ENCODE measurements around the gene ATXN7L2. TPM values are rescaled to one million over a fixed set of nuclear protein-coding genes. Genes with fewer than 3 reads are reported as not detected.

ATXN7L2 gene
- 1 to 10 TPM; 2.5 to 4.4 (median 3.5) TPM for total RNA-seq
- long read RNA-seq, donor 1, partial matches to known transcripts = 1 of 4 reads
- long read RNA-seq, donor 1, other reads (novel, unspliced or antisense) = 3 of 4 reads
- long read RNA-seq, donor 2, partial matches to known transcripts = 1 of 1 reads
- long read RNA-seq, donor 2, other reads (novel, unspliced or antisense) = 0 of 1 reads

- peak within 1 kb of the TSS; percentile 38 for H3K4me3 ChIP-seq
- H3K4me1 ChIP-seq (ENCODE audit: low read depth) = peaks cover 13% of the 10 kb centered on the region
- intact Hi-C loops (cut with DNase I, micrococcal nuclease) = no loop called here
- no peaks in the 10 kb centered on the region for H3K36me3 ChIP-seq (ENCODE audit: low read depth)
- H3K9me3 ChIP-seq = no peaks in the 10 kb centered on the region
- TF ChIP-seq CTCF (IDR thresholded peaks at IDR 0.05) = no peak
- ATAC-seq = peak; percentile 97
- DNase-seq = peak; percentile 91 to 95 (median 95)
These were observed at the start of gene ATXN7L2 for GRCh38 chr1:109483672-109484518. ATXN7L2 (plus strand) TSS chr1:109483905; CDS start chr1:109483954, 49 bp downstream.

GRCh38 chr1:109434484-109434883 is 49.2 kb upstream of the ATXN7L2 start:
- Histone ChIP-seq H3K36me3 (ENCODE audit: low read depth) (no peaks in the 10 kb centered on the region), H3K4me1 (ENCODE audit: low read depth) (no peaks in the 10 kb centered on the region), H3K4me3 (no peak overlapping the region), H3K9me3 (no peaks in the 10 kb centered on the region)
- TF ChIP-seq CTCF (IDR thresholded peaks at IDR 0.05) = no peak
- intact Hi-C loops (cut with DNase I, micrococcal nuclease) = no loop called here
- no peak for DNase-seq
- ATAC-seq = no peak

GRCh38 chr1:109438798-109439297 is 44.9 kb upstream of the ATXN7L2 start:
- DNase-seq (no peak), ATAC-seq (no peak)
- H3K4me1 ChIP-seq (ENCODE audit: low read depth) = no peaks in the 10 kb centered on the region
- no peak for TF ChIP-seq CTCF (IDR thresholded peaks at IDR 0.05)
- no peak overlapping the region for H3K4me3 ChIP-seq
- no peaks in the 10 kb centered on the region for H3K36me3 ChIP-seq (ENCODE audit: low read depth)
- H3K9me3 ChIP-seq = no peaks in the 10 kb centered on the region
- intact Hi-C loops (cut with DNase I, micrococcal nuclease) = no loop called here

- Histone ChIP-seq H3K9me3 (no peaks in the 10 kb centered on the region), H3K36me3 (ENCODE audit: low read depth) (no peaks in the 10 kb centered on the region), H3K4me3 (no peak overlapping the region), H3K4me1 (ENCODE audit: low read depth) (no peaks in the 10 kb centered on the region)
- DNase-seq (no peak), ATAC-seq (no peak)
- no peak for TF ChIP-seq CTCF (IDR thresholded peaks at IDR 0.05)
- intact Hi-C loops (cut with DNase I, micrococcal nuclease) = no loop called here
These were observed 42.6 kb upstream of the ATXN7L2 start for GRCh38 chr1:109441069-109441468.

GRCh38 chr1:109443476-109443875 is 40.2 kb upstream of the ATXN7L2 start:
- H3K36me3 ChIP-seq (ENCODE audit: low read depth) = no peaks in the 10 kb centered on the region
- intact Hi-C loops (cut with DNase I, micrococcal nuclease) = no loop called here
- DNase-seq (no peak), ATAC-seq (no peak)
- no peak for TF ChIP-seq CTCF (IDR thresholded peaks at IDR 0.05)
- H3K9me3 ChIP-seq = no peaks in the 10 kb centered on the region
- no peak overlapping the region for H3K4me3 ChIP-seq
- H3K4me1 ChIP-seq (ENCODE audit: low read depth) = no peaks in the 10 kb centered on the region

Data from mucosa of descending colon (tissue), 3 donors.